SK-N-SH (cell line): ENCODE measurements around the gene SHISA5.

Experiments used
- CHD2 ChIP-seq: fragments of 150-350 bp; IDR thresholded peaks from 2 replicates; pipeline ENCODE4 v1.6.1; 2018; ENCODE audit warnings: low read length; ENCODE audit not compliant: partially characterized antibody
- FOXM1 ChIP-seq: IDR thresholded peaks from 2 replicates; pipeline ENCODE4 v1.4.0; 2012; ENCODE audit warnings: low read depth, mild to moderate bottlenecking
- GABPA ChIP-seq: IDR thresholded peaks from 2 replicates; pipeline ENCODE4 v1.4.0; 2012; ENCODE audit warnings: low read depth, mild to moderate bottlenecking
- POLR2AphosphoS5 ChIP-seq: IDR thresholded peaks from 2 replicates; pipeline ENCODE4 v1.6.1; 2012; ENCODE audit warnings: low read depth, low read length
- RAD21 ChIP-seq: IDR thresholded peaks from 2 replicates; pipeline ENCODE4 v1.6.1; 2012; ENCODE audit warnings: mild to moderate bottlenecking, low read length
- RFX5 ChIP-seq: IDR thresholded peaks from 2 replicates; pipeline ENCODE4 v1.6.1; 2012; ENCODE audit warnings: mild to moderate bottlenecking, improper control_type of control experiment, low read length
- RXRA ChIP-seq: IDR thresholded peaks from 2 replicates; pipeline ENCODE4 v1.4.0; 2012; ENCODE audit warnings: low read depth, mild to moderate bottlenecking, borderline replicate concordance
- SIN3A ChIP-seq: IDR thresholded peaks from 2 replicates; pipeline ENCODE4 v1.6.1; 2012; ENCODE audit warnings: low read depth, mild to moderate bottlenecking, low read length, moderate library complexity, borderline replicate concordance
- YY1 ChIP-seq: IDR thresholded peaks from 2 replicates; pipeline ENCODE4 v1.4.0; 2012; ENCODE audit warnings: low read depth, mild to moderate bottlenecking
- TF ChIP-seq, protein P1 (sequence below): IDR thresholded peaks from 2 replicates; pipeline ENCODE4 v1.4.0; 2012; ENCODE audit warnings: low read depth
- TF ChIP-seq, protein P2 (sequence below): fragments of 200-600 bp; sonication (generic); IDR thresholded peaks from 2 replicates; pipeline ENCODE4 v1.6.1; 2017; ENCODE audit warnings: antibody characterized with exemption, mild to moderate bottlenecking, moderate library complexity

DNA sequence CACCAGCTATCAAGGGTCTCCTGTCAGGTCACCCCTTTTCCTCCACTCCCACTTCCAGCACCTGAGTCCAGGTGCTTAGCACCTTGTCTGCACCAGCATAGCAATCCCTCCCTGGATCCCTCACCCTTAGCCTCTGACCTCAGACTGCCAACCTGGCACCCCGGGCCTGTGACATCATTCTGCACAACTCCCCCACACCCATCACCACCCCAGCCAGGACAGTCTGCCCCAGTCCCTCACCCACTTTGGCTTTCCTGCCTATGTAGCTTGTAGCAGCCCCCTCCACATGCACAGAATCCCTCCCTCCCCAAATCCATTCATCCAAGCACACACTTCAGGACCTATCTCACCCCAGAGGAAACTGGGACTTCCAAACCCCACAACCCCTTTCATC lies 73.3 kb downstream of the SHISA5 start:
- no peak for TF ChIP-seq RFX5
- TF ChIP-seq, protein P1, sequence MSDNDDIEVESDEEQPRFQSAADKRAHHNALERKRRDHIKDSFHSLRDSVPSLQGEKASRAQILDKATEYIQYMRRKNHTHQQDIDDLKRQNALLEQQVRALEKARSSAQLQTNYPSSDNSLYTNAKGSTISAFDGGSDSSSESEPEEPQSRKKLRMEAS, result no peak
- no peak for TF ChIP-seq RAD21
- TF ChIP-seq, protein P2, sequence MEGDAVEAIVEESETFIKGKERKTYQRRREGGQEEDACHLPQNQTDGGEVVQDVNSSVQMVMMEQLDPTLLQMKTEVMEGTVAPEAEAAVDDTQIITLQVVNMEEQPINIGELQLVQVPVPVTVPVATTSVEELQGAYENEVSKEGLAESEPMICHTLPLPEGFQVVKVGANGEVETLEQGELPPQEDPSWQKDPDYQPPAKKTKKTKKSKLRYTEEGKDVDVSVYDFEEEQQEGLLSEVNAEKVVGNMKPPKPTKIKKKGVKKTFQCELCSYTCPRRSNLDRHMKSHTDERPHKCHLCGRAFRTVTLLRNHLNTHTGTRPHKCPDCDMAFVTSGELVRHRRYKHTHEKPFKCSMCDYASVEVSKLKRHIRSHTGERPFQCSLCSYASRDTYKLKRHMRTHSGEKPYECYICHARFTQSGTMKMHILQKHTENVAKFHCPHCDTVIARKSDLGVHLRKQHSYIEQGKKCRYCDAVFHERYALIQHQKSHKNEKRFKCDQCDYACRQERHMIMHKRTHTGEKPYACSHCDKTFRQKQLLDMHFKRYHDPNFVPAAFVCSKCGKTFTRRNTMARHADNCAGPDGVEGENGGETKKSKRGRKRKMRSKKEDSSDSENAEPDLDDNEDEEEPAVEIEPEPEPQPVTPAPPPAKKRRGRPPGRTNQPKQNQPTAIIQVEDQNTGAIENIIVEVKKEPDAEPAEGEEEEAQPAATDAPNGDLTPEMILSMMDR, result no peak
- no peak for TF ChIP-seq POLR2AphosphoS5
- no peak for TF ChIP-seq FOXM1
- no peak for TF ChIP-seq GABPA
- TF ChIP-seq SIN3A, result no peak
- TF ChIP-seq RXRA, result no peak
- TF ChIP-seq CHD2, result no peak
- TF ChIP-seq YY1, result no peak
